SK-N-SH (cell line): Measurements from ENCODE around the gene PUS10. TPM values are rescaled to one million over a fixed set of nuclear protein-coding genes. Genes with fewer than 3 reads are reported as not detected.

Experiments used
- CTCF ChIA-PET: fragments of 300-600, 350-600 bp; formaldehyde crosslinking; extraction: SDS; loops from one replicate; lab custom pipeline; 2021; lab: Yijun Ruan, JAX
- POLR2A ChIA-PET: fragments of 350-600 bp; sonication (Branson Sonifier 250); formaldehyde crosslinking; extraction: SDS; loops from one replicate; lab custom pipeline; 2020; ENCODE audit warnings: antibody characterized with exemption, inconsistent platforms; lab: Yijun Ruan, JAX
- DNase-seq: peaks from one replicate; pipeline ENCODE4 v3.0.0; 2012
- H2AFZ ChIP-seq: fragments of 200-600 bp; sonication (generic); 2 replicates; pipeline ENCODE4 v1.8.1; 2016; ENCODE audit warnings: antibody characterized with exemption, mild to moderate bottlenecking, low read depth
- H3F3A ChIP-seq: fragments of 200-600 bp; sonication (generic); replicated peaks from 2 replicates; pipeline ENCODE3; 2016; ENCODE audit warnings: antibody characterized with exemption, mild to moderate bottlenecking; ENCODE audit not compliant: insufficient read depth
- H3K27ac ChIP-seq, 2 experiments: fragments of 200-500 bp in 1 of 2; fragments of 200-600 bp in 1 of 2; sonication (Bioruptor generic) in 1 of 2; sonication (generic), shearing (Covaris generic) in 1 of 2; 2 replicates each; pipeline versions ENCODE4 v1.5.1 to v1.6.1; 2014 to 2016; ENCODE audit warnings: low read depth in 2 of 2, inconsistent platforms in 1 of 2, low read length in 1 of 2, mild to moderate bottlenecking in 1 of 2, mixed read lengths in 1 of 2
- H3K27me3 ChIP-seq: fragments of 200-600 bp; sonication (generic), shearing (Covaris generic); 2 replicates; pipeline ENCODE4 v1.6.1; 2016; ENCODE audit warnings: mixed run types; ENCODE audit not compliant: insufficient read depth
- H3K36me3 ChIP-seq, 2 experiments: fragments of 200-500 bp in 1 of 2; fragments of 200-600 bp in 1 of 2; sonication (Bioruptor generic) in 1 of 2; sonication (generic) in 1 of 2; replicated peaks in 1 of 2; 2 replicates each; pipeline versions ENCODE3 to v1.5.1; 2014 to 2016; ENCODE audit warnings: low read length in 1 of 2, mild to moderate bottlenecking in 1 of 2; ENCODE audit not compliant: insufficient read depth in 2 of 2, control insufficient read depth in 1 of 2
- H3K4me1 ChIP-seq, 2 experiments: fragments of 200-500 bp in 1 of 2; fragments of 200-600 bp in 1 of 2; sonication (Bioruptor generic) in 1 of 2; sonication (generic), shearing (Covaris generic) in 1 of 2; 2 replicates each; pipeline versions ENCODE4 v1.5.1 to v1.6.1; 2014 to 2016; ENCODE audit warnings: low read depth in 1 of 2, low read length in 1 of 2, mixed run types in 1 of 2; ENCODE audit not compliant: insufficient read depth in 2 of 2, control insufficient read depth in 1 of 2
- H3K4me2 ChIP-seq: fragments of 200-600 bp; sonication (generic), shearing (Covaris generic); 2 replicates; pipeline ENCODE4 v1.6.1; 2017; ENCODE audit warnings: mixed run types
- H3K4me3 ChIP-seq, 2 experiments: fragments of 200-500 bp in 1 of 2; fragments of 200-600 bp in 1 of 2; sonication (Bioruptor generic) in 1 of 2; sonication (generic), shearing (Covaris generic) in 1 of 2; 2 replicates each; pipeline versions ENCODE4 v1.5.1 to v1.8.1; 2014 to 2016; ENCODE audit warnings: low read depth in 2 of 2, inconsistent platforms in 1 of 2, low read length in 1 of 2, mild to moderate bottlenecking in 1 of 2, mixed read lengths in 1 of 2, moderate library complexity in 1 of 2
- H3K79me2 ChIP-seq: fragments of 200-600 bp; sonication (generic); 2 replicates; pipeline ENCODE4 v1.8.1; 2017; ENCODE audit warnings: mild to moderate bottlenecking; ENCODE audit not compliant: insufficient read depth
- H3K9ac ChIP-seq: fragments of 200-600 bp; sonication (generic); 2 replicates; pipeline ENCODE4 v1.6.1; 2017; ENCODE audit warnings: mixed run types
- H3K9me2 ChIP-seq: fragments of 200-600 bp; sonication (generic); 2 replicates; pipeline ENCODE4 v1.6.1; 2017; ENCODE audit warnings: mixed run types
- H3K9me3 ChIP-seq: fragments of 200-600 bp; sonication (generic); 2 replicates; pipeline ENCODE4 v1.6.1; 2017; ENCODE audit warnings: mixed run types, mild to moderate bottlenecking, moderate library complexity
- H4K20me1 ChIP-seq: fragments of 200-600 bp; sonication (generic); 2 replicates; pipeline ENCODE4 v1.6.1; 2017; ENCODE audit warnings: mild to moderate bottlenecking, mixed run types; ENCODE audit not compliant: insufficient read depth
- CHD2 ChIP-seq: fragments of 150-350 bp; IDR thresholded peaks from 2 replicates; pipeline ENCODE4 v1.6.1; 2018; ENCODE audit warnings: low read length; ENCODE audit not compliant: partially characterized antibody
- CTCF ChIP-seq: fragments of 200-600 bp; sonication (generic); IDR thresholded peaks from 2 replicates; pipeline ENCODE4 v1.6.1; 2017; ENCODE audit warnings: antibody characterized with exemption, mild to moderate bottlenecking, moderate library complexity
- ELF1 ChIP-seq: IDR thresholded peaks from 2 replicates; pipeline ENCODE4 v1.4.0; 2012
- EZH2phosphoT487 ChIP-seq: fragments of 200-600 bp; sonication (generic); IDR thresholded peaks from 2 replicates; pipeline ENCODE4 v1.6.1; 2017; ENCODE audit warnings: low read depth, mixed run types, mild to moderate bottlenecking, antibody characterized with exemption, moderate library complexity, borderline replicate concordance
- FOXM1 ChIP-seq: IDR thresholded peaks from 2 replicates; pipeline ENCODE4 v1.4.0; 2012; ENCODE audit warnings: low read depth, mild to moderate bottlenecking
- GATA2 ChIP-seq: sonication (generic); formaldehyde crosslinking; IDR thresholded peaks from 2 replicates; pipeline ENCODE4 v1.5.0; 2020; ENCODE audit warnings: mild to moderate bottlenecking, missing genetic modification reagents
- MAX ChIP-seq: IDR thresholded peaks from 2 replicates; pipeline ENCODE4 v1.4.0; 2012; ENCODE audit warnings: low read depth
- MEF2A ChIP-seq: IDR thresholded peaks from 2 replicates; pipeline ENCODE4 v1.4.0; 2012; ENCODE audit warnings: low read depth, borderline replicate concordance
- NFIC ChIP-seq: IDR thresholded peaks from 2 replicates; pipeline ENCODE4 v1.4.0; 2012; ENCODE audit warnings: borderline replicate concordance
- PBX3 ChIP-seq: IDR thresholded peaks from 2 replicates; pipeline ENCODE4; 2012
- POLR2AphosphoS5 ChIP-seq: IDR thresholded peaks from 2 replicates; pipeline ENCODE4 v1.6.1; 2012; ENCODE audit warnings: low read depth, low read length
- RAD21 ChIP-seq: IDR thresholded peaks from 2 replicates; pipeline ENCODE4 v1.6.1; 2012; ENCODE audit warnings: mild to moderate bottlenecking, low read length
- SMC3 ChIP-seq: IDR thresholded peaks from 2 replicates; pipeline ENCODE4 v1.6.1; 2012; ENCODE audit warnings: low read depth, low read length, improper control_type of control experiment
- TAF1 ChIP-seq: IDR thresholded peaks from 2 replicates; pipeline ENCODE4 v1.6.1; 2012; ENCODE audit warnings: low read depth, mild to moderate bottlenecking, low read length, moderate library complexity, borderline replicate concordance
- TEAD4 ChIP-seq: IDR thresholded peaks from 2 replicates; pipeline ENCODE4 v1.4.0; 2012; ENCODE audit warnings: mild to moderate bottlenecking, borderline replicate concordance; ENCODE audit not compliant: insufficient read depth
- USF2 ChIP-seq: fragments of 150-350 bp; IDR thresholded peaks from 2 replicates; pipeline ENCODE4 v1.6.1; 2017; ENCODE audit warnings: antibody characterized with exemption, low read length, low read depth, borderline replicate concordance
- YY1 ChIP-seq: IDR thresholded peaks from 2 replicates; pipeline ENCODE4 v1.4.0; 2012; ENCODE audit warnings: low read depth, mild to moderate bottlenecking
- ZBTB33 ChIP-seq: IDR thresholded peaks from 2 replicates; pipeline ENCODE4 v1.4.0; 2012; ENCODE audit warnings: low read depth, borderline replicate concordance
- WGBS: methylation state at CpG from one replicate; pipeline ENCODE4 v1.1.6; 2017; ENCODE audit warnings: low lambda C conversion rate; 5-methylcytosine and 5-hydroxymethylcytosine counted together
- polyA plus RNA-seq, 3 experiments: library from polyadenylated mRNA; depleted of rRNA; stranded (reverse); fragments of >200 nt; gene quantifications; 2 replicates each; pipeline ENCODE4 v1.2.3, GENCODE V29; 2012

PUS10 gene
- polyA plus RNA-seq, 1 of the 3 experiments (the other 2 are of a cell fraction) = 2.8 TPM

- Histone ChIP-seq H3K79me2 (no peaks in the 10 kb centered on the region), H3F3A (no peaks in the 10 kb centered on the region), H3K36me3 (no peaks in the 10 kb centered on the region), H4K20me1 (no peaks in the 10 kb centered on the region), H2AFZ (no peak overlapping the region), H3K4me2 (no peak overlapping the region), H3K4me1 (no peaks in the 10 kb centered on the region), H3K27me3 (no peaks in the 10 kb centered on the region), H3K4me3 (no peak overlapping the region), H3K9ac (no peak overlapping the region), H3K27ac (no peak overlapping the region), H3K9me2 (no peaks in the 10 kb centered on the region), H3K9me3 (0 out of 2 replicates have a peak, but pooled peaks cover 7% of the 10 kb centered on the region)
- 71% methylated on average over 4 of the region's 4 CpGs for WGBS
- TF ChIP-seq MEF2A (no peak), RAD21 (no peak), PBX3 (no peak), USF2 (no peak), CTCF (no peak), ZBTB33 (no peak), EZH2phosphoT487 (no peak), NFIC (no peak), ELF1 (no peak), FOXM1 (no peak), CHD2 (no peak), TEAD4 (no peak), YY1 (no peak), MAX (no peak), GATA2 (CRISPR knock-in tag) (no peak), SMC3 (no peak), TAF1 (no peak), POLR2AphosphoS5 (no peak)
- POLR2A ChIA-PET = no interaction called here
- no peak for DNase-seq
- CTCF ChIA-PET = interaction anchor here (3.4 kb wide), 1 partner anchor 284 kb away, joined by 17 read pairs; no protein-coding TSS in a partner anchor
These were observed 26.4 kb downstream of the PUS10 start for GRCh38 chr2:60991644-60992043.
